ENCODE results near the gene SMG6. TPM values are rescaled to one million over a fixed set of nuclear protein-coding genes. Genes with fewer than 3 reads are reported as not detected.
"Not testable (repeated sequence)": the region's sequence is repeated elsewhere in the genome, so short reads cannot be mapped to it uniquely, and the experiment has no call there.

Gene SMG6
- polyA plus RNA-seq, 1 of the 3 experiments (the other 2 are of a cell fraction), result 15.7 TPM

DNA sequence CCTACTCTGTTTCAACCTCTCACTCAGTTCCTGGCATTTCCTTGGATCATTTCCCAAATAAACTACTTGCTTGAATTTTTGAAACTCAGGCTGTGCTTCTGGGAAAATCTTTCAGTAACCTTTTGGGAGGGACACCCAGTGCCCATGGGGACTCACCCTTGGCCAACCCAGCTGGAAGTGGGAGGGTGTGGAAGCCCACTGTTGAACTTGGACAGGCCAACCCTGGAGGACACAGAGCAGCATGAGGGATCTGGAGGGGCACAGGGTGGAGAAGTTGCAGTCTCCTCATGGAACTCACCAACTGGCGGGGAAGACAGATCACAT is 289.6 kb downstream of the SMG6 start (continued):
- TF ChIP-seq SMC3 (IDR thresholded peaks at IDR 0.05; ENCODE audit: low read depth, low read length) (no peak), NFIC (IDR thresholded peaks at IDR 0.05; ENCODE audit: borderline replicate concordance) (no peak), EP300 (IDR thresholded peaks at IDR 0.05; ENCODE audit: borderline replicate concordance in 1 of 2, low read depth in 1 of 2, low read length in 1 of 2) (no peak), FOXM1 (IDR thresholded peaks at IDR 0.05; ENCODE audit: low read depth) (no peak)

DNA sequence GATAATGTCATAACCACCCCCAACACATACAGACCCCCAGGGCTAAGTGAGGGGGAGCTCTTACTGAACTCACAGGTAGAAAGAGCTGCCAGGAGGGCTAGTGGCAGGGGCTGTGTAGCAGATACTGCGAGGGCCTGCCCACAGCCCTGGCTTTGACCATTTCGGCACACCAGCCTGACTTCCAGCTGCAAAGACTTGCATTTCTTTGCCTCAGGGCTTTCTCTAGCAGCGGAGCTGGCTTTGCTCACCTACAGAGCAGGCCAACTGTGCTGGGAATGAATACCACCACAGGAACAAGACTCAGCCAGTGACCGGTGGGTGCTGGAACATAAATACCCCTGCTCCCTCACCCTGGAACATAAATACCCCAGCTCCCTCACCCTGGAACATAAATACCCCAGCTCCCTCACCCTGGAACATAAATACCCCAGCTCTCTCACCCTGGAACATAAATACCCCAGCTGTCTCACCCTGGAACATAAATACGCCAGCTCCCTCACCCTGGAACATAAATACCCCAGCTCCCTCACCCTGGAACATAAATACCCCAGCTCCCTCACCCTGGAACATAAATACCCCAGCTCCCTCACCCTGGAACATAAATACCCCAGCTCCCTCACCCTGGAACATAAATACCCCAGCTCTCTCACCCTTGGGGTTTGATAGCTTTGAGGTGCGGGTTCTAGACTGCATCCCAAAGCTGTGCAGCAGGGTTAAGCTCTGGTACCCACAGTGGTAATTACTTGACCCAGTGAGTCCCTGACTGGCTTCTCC is 290.2 kb downstream of the SMG6 start:
- H3K9ac ChIP-seq; H3K4me3 ChIP-seq (ENCODE audit: low read depth in 2 of 2, low read length in 1 of 2); H3K9me2 ChIP-seq; H3F3A ChIP-seq (replicated peaks; ENCODE audit: insufficient read depth); H3K27me3 ChIP-seq (ENCODE audit: insufficient read depth); H2AFZ ChIP-seq (ENCODE audit: low read depth); H4K20me1 ChIP-seq (ENCODE audit: insufficient read depth); H3K36me3 ChIP-seq (replicated peaks in 1 of 2; ENCODE audit: control insufficient read depth in 1 of 2, insufficient read depth in 2 of 2, low read length in 1 of 2); H3K4me2 ChIP-seq; DNase-seq; H3K79me2 ChIP-seq (ENCODE audit: insufficient read depth); H3K4me1 ChIP-seq (ENCODE audit: control insufficient read depth in 1 of 2, insufficient read depth in 2 of 2, low read depth in 1 of 2, low read length in 1 of 2); H3K9me3 ChIP-seq; H3K27ac ChIP-seq (ENCODE audit: low read depth in 2 of 2, low read length in 1 of 2): not testable (repeated sequence)
- WGBS (ENCODE audit: low lambda C conversion rate), result 62% methylated on average over 5 of the region's 6 CpGs
- ChIA-PET CTCF (interaction anchor here (0.7 to 4.9 kb wide), 2 partner anchors 12 to 104 kb away, joined by 3 to 31 read pairs; partner anchors contain the start of gene RTN4RL1), POLR2A (interaction anchor here (1.1 kb wide), 1 partner anchor 12 kb away, joined by 3 read pairs; the partner anchor contains the start of gene RTN4RL1)

DNA sequence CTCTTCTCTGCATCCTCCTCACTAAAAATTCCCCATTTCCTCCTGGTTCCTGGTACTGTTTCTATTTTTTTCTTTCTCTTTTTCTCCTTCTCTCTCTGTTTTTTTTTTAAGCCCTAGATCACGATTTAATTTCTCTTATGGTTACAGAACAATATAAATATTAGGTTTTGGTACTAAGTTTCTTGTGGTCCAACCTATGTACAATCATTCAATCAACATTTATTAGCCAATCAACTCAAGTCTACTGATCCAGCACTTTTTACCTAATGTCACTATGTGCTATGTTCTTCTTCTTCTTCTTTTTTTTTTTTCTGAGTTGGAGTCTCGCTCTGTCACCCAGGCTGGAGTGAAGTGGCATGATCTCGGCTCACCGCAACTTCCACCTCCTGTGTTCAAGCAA is 291.1 kb downstream of the SMG6 start:
- H3F3A ChIP-seq (replicated peaks; ENCODE audit: insufficient read depth), result no peaks in the 10 kb centered on the region
- no peaks in the 10 kb centered on the region for H4K20me1 ChIP-seq (ENCODE audit: insufficient read depth)
- H3K9me2 ChIP-seq, result no peaks in the 10 kb centered on the region
- DNase-seq, result no peak
- CTCF ChIA-PET, result no interaction called here
- peaks cover 5% of the 10 kb centered on the region; the same call in 1 of the 2 replicates for H3K27me3 ChIP-seq (ENCODE audit: insufficient read depth)
- no peak overlapping the region for H3K9ac ChIP-seq
- no peaks in the 10 kb centered on the region for H3K79me2 ChIP-seq (ENCODE audit: insufficient read depth)
- TF ChIP-seq FOSL2 (IDR thresholded peaks at IDR 0.05; ENCODE audit: borderline replicate concordance, low read depth), result no peak
- WGBS (ENCODE audit: low lambda C conversion rate), result 69% methylated on average over 4 of the region's 4 CpGs
- H3K27ac ChIP-seq (ENCODE audit: low read depth in 2 of 2, low read length in 1 of 2), result no peak overlapping the region
- H3K36me3 ChIP-seq (replicated peaks in 1 of 2; ENCODE audit: control insufficient read depth in 1 of 2, insufficient read depth in 2 of 2, low read length in 1 of 2), result no peaks in the 10 kb centered on the region
- H3K4me2 ChIP-seq, result no peak overlapping the region
- H2AFZ ChIP-seq (ENCODE audit: low read depth), result no peak overlapping the region
- POLR2A ChIA-PET, result interaction anchor here (1.1 kb wide), 1 partner anchor 13 kb away, joined by 3 read pairs; the partner anchor contains the start of gene RTN4RL1
- no peaks in the 10 kb centered on the region; a peak in 1 of 4 replicates for H3K4me1 ChIP-seq (ENCODE audit: control insufficient read depth in 1 of 2, insufficient read depth in 2 of 2, low read depth in 1 of 2, low read length in 1 of 2)
- no peaks in the 10 kb centered on the region for H3K9me3 ChIP-seq
- H3K4me3 ChIP-seq (ENCODE audit: low read depth in 2 of 2, low read length in 1 of 2), result no peak overlapping the region

DNA sequence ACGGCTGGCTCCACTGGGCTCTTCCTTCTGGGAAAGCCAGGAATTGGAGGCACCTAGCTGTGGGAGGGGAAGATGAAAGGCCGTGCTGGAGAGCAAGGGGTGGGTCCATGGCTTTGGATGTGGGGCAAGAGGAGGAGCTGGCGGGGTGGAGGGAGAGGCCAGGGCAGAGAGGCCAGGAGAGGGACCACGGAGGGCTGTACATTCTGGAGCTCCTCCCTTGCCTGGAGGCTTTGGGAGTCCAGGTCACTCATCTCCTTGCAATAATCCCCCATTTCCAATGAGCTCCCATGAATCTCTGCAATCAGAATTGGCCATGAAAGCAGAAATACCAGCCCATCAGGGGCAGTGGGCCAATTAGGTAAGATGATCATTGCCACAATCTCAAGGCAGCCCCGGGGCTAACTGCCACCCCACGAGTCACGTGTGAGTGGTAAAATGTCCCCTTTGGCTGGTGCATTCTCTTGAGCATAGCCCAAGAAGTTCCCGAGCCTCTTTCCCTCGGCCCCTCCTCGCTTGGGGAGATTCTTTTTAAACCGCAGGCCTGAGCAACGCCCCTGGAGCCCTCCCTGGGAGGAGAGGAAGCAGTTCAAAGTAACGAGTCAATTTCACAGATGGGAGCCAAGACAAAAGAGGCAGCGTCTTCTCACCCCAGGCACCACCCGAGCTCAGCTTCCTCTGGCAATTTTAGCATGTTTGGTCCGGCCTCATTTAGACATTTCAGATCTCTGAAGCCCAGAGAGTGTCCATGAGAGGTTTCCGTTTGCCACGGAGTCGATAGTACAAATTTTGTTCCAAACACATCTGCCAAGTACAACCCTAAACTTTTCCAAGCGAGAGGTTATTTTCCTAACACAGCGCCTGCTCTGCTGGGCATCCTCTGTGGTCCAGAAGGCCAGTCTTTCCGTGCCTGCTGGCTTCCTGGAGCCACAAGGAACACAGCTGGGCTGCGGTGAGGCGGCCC is 291.9 kb downstream of the SMG6 start:
- Histone ChIP-seq H3F3A (replicated peaks; ENCODE audit: insufficient read depth) (no peaks in the 10 kb centered on the region), H3K36me3 (replicated peaks in 1 of 2; ENCODE audit: control insufficient read depth in 1 of 2, insufficient read depth in 2 of 2, low read length in 1 of 2) (no peaks in the 10 kb centered on the region), H3K4me3 (ENCODE audit: low read depth in 2 of 2, low read length in 1 of 2) (no peak overlapping the region), H4K20me1 (ENCODE audit: insufficient read depth) (no peaks in the 10 kb centered on the region), H3K79me2 (ENCODE audit: insufficient read depth) (no peaks in the 10 kb centered on the region), H3K27ac (ENCODE audit: low read depth in 2 of 2, low read length in 1 of 2) (no peak overlapping the region), H3K9me2 (no peaks in the 10 kb centered on the region), H3K9ac (no peak overlapping the region), H2AFZ (ENCODE audit: low read depth) (no peak overlapping the region), H3K27me3 (ENCODE audit: insufficient read depth) (peaks cover 5% of the 10 kb centered on the region; the same call in 1 of the 2 replicates), H3K4me2 (no peak overlapping the region), H3K4me1 (ENCODE audit: control insufficient read depth in 1 of 2, insufficient read depth in 2 of 2, low read depth in 1 of 2, low read length in 1 of 2) (peaks cover 0 to 2% of the 10 kb centered on the region in 2 experiments; a peak in 1 of 4 replicates), H3K9me3 (no peaks in the 10 kb centered on the region)
- no peak for DNase-seq
- ChIA-PET POLR2A (no interaction called here), CTCF (interaction anchor here (0.8 to 1.6 kb wide), 4 partner anchors 8 to 103 kb away, joined by 3 to 6 read pairs (median 4); no protein-coding TSS in a partner anchor)
- WGBS (ENCODE audit: low lambda C conversion rate), result 72% methylated on average over 20 of the region's 24 CpGs
- TF ChIP-seq CHD2 (IDR thresholded peaks at IDR 0.05; ENCODE audit: low read length, partially characterized antibody) (no peak), JUND (IDR thresholded peaks at IDR 0.05) (no peak), FOSL2 (IDR thresholded peaks at IDR 0.05; ENCODE audit: borderline replicate concordance, low read depth) (no peak), RXRA (IDR thresholded peaks at IDR 0.05; ENCODE audit: borderline replicate concordance, low read depth) (no peak), SIN3A (IDR thresholded peaks at IDR 0.05; ENCODE audit: borderline replicate concordance, low read depth, low read length) (no peak), TEAD4 (IDR thresholded peaks at IDR 0.05; ENCODE audit: borderline replicate concordance, insufficient read depth) (no peak)
- TF ChIP-seq, protein P1, sequence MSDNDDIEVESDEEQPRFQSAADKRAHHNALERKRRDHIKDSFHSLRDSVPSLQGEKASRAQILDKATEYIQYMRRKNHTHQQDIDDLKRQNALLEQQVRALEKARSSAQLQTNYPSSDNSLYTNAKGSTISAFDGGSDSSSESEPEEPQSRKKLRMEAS (IDR thresholded peaks at IDR 0.05; ENCODE audit: low read depth), result no peak
- TF ChIP-seq, protein P2, sequence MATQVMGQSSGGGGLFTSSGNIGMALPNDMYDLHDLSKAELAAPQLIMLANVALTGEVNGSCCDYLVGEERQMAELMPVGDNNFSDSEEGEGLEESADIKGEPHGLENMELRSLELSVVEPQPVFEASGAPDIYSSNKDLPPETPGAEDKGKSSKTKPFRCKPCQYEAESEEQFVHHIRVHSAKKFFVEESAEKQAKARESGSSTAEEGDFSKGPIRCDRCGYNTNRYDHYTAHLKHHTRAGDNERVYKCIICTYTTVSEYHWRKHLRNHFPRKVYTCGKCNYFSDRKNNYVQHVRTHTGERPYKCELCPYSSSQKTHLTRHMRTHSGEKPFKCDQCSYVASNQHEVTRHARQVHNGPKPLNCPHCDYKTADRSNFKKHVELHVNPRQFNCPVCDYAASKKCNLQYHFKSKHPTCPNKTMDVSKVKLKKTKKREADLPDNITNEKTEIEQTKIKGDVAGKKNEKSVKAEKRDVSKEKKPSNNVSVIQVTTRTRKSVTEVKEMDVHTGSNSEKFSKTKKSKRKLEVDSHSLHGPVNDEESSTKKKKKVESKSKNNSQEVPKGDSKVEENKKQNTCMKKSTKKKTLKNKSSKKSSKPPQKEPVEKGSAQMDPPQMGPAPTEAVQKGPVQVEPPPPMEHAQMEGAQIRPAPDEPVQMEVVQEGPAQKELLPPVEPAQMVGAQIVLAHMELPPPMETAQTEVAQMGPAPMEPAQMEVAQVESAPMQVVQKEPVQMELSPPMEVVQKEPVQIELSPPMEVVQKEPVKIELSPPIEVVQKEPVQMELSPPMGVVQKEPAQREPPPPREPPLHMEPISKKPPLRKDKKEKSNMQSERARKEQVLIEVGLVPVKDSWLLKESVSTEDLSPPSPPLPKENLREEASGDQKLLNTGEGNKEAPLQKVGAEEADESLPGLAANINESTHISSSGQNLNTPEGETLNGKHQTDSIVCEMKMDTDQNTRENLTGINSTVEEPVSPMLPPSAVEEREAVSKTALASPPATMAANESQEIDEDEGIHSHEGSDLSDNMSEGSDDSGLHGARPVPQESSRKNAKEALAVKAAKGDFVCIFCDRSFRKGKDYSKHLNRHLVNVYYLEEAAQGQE (IDR thresholded peaks at IDR 0.05; ENCODE audit: low read depth, low read length), result no peak
